ENCODE results near the gene AKT1S1. TPM values are rescaled to one million over a fixed set of nuclear protein-coding genes. Genes with fewer than 3 reads are reported as not detected.

The AKT1S1 gene
- polyA plus RNA-seq, 4 donors = 27.3 to 46.8 (median 32.0) TPM

DNA sequence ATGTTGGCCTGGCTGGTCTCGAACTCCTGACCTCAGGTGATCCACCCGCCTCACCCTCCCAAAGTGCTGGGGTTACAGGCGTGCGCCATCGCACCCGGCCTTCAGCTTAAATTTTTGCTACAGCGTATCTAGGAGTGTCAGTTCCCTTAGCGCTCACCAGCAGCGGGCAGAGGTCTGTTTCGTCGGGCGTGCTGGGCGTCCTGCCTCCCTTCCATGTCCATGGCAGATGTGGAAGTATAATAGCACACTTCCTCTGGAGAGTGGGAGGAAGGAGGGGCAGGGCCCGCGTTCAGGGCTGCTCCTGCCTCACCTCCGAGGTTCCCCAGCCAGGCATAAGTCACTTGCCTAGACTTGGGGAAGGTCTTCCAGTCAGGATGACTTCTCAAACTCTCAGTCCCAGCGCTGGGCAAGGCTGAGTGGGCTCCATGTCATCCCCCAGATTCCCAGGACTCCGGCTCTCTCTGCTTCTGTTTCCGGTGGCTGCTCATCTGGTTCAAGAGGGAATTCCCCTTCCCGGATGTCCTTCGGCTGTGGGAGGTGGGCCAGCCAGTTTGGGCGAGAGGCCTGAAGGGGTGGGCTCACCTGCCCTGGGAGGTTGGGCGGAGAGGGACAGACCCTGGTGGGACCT is 10.0 kb upstream of the AKT1S1 start:
- no peak for DNase-seq (ENCODE audit: low read depth in 4 of 4, low spot score in 3 of 4)

GRCh38 chr19:49884760-49885159 is 7.6 kb upstream of the AKT1S1 start:
- DNase-seq (ENCODE audit: low read depth in 4 of 4, low spot score in 3 of 4) = no peak

GRCh38 chr19:49884109-49884508 is 7.0 kb upstream of the AKT1S1 start:
- no peak for DNase-seq (ENCODE audit: low read depth in 4 of 4, low spot score in 3 of 4)

GRCh38 chr19:49883094-49883493 is 5.9 kb upstream of the AKT1S1 start:
- no peak for DNase-seq (ENCODE audit: low read depth in 4 of 4, low spot score in 3 of 4)

DNA sequence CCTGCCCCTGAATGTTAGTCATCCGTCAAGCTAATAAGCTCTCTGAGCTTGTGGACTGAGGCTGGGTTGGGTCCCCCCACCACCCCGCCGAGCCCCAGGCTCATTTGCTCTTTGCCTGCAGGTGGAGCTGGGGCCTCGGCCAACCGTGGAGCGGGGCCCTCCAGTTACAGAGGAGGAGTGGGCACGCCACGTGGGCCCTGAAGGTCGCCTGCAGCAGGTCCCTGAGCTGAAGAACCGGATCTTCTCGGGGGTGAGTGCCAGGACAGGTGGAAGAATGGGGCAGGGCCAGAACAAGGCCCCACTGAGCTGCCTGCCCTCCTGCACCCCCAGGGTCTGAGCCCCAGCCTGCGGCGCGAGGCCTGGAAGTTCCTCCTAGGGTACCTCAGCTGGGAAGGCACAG is 5.5 kb upstream of the AKT1S1 start:
- DNase-seq (ENCODE audit: low read depth in 4 of 4, low spot score in 3 of 4) = no peak

- DNase-seq (ENCODE audit: low read depth in 4 of 4, low spot score in 3 of 4) = no peak
Measured at GRCh38 chr19:49881672-49882394, 4.7 kb upstream of the AKT1S1 start.

GRCh38 chr19:49881186-49881585 is 4.0 kb upstream of the AKT1S1 start:
- DNase-seq (ENCODE audit: low read depth in 4 of 4, low spot score in 3 of 4) = no peak

DNA sequence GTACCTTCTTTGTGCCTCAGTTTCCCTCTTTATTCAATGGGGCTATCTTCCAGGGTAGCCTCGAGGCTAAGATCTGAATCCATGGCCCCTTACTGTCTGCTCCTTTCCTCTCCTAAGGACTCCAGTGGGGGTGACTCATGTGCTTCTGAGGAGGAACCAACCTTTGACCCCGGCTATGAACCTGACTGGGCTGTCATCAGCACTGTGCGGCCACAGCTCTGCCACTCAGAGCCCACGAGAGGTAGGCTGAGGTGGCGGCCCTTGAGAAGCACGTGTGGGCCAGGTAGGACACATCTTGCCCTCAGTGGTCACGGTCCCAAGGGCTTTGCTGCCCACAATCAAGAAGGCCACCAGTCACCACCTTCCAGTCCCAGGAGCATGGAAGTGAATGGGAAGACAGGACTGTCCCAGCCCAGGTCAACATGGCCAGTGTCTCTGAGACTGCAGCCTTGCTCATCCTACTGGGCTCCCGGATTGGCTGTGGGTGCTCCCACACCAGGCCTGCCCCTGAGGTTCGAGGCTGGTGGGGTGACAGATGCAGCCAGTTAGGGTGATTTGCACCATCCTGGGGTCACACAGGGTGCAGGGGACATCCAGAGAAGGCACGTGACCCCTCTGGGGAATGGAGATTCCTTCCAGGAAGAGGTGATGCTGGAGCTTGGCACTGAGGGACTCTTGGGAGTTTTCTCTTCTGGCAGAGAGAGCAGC is 3.2 kb upstream of the AKT1S1 start:
- DNase-seq (ENCODE audit: low read depth in 4 of 4, low spot score in 3 of 4) = no peak

DNA sequence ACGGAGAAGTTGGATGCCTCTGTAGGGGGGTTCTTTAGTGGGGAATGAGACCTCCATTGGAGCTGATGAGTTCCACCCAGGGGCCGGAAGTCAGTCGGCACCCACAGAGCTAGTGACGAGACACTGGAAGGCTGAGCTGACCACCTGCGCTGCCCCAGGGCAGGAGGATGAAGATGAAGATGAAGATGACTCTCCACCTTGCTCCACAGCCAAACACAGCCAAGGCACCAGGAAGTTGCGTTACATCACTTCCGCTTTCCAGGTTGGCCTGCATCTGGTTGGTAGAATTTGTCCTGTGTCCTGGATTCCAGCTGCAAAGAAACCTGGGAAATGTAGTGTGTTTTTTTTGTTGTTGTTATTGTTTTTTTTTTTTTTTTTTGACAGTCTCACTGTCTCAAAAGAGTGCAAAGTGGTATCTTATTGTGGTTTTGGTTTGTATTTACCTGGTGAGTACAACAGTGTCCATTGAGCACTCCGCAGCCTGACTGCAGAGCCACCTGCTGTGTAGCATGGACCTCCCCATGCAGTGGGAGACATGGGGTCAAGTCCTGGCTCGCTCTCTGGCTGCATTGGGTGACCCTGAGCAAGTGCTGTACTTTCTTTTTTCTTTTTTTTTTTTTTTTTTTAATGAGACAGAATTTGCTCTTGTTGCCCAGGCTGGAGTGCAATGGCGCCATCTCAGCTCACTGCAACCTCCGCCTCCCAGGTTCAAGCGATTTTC is 2.2 kb upstream of the AKT1S1 start:
- no peak for DNase-seq (ENCODE audit: low read depth in 4 of 4, low spot score in 3 of 4)

DNA sequence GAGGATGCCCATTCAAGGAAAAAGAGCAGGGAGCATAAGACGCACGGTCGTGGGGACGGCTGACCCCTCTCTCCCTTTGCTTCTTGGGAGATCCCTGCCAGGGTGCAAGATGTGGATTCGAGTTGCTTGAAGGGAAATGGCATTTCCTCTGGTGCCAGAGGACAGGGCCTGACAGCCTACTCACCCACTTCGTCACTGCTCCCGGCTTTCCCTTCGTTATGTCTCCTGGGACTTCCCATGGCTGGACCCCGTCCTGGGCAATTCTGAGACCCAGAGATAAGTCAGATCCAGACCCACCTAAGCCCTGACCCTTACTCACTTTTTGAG is 1.6 kb upstream of the AKT1S1 start:
- no peak for DNase-seq (ENCODE audit: low read depth in 4 of 4, low spot score in 3 of 4)

GRCh38 chr19:49877879-49878743 is 956 bp upstream of the AKT1S1 start:
- DNase-seq (ENCODE audit: low read depth in 4 of 4, low spot score in 3 of 4) = peak; percentile 93 to 95 (median 94)

DNA sequence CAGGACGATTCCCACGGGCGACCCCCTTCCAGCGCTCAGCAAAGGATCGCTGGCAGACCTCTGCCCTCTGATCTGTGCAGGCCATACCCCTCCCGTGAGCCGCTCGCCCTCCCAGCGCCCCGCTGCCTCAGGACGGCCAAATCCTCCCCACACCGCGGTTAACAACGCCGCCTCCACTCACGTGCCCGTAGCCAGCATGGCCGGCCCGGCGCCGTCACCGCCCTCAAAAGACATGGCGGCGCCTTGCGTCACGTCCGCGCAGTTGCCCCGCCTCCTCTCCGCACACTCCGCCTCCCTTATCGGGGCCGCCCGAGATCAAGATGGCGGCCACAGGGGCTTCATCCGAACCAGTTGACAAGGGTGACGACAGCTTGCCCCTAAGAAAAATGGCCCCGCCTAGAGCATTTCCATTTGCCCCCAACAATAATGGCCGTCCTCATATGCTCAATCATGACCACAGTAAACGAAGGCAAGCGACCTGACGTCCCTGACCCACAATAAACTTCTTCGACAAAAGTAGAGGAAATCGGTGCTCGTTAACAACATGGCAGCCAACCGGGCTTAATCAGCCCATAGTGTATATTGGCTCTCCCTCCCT is 634 bp downstream of the AKT1S1 start:
- DNase-seq (ENCODE audit: low read depth in 4 of 4, low spot score in 3 of 4) = peak; percentile 98 to 99 (median 98)

DNA sequence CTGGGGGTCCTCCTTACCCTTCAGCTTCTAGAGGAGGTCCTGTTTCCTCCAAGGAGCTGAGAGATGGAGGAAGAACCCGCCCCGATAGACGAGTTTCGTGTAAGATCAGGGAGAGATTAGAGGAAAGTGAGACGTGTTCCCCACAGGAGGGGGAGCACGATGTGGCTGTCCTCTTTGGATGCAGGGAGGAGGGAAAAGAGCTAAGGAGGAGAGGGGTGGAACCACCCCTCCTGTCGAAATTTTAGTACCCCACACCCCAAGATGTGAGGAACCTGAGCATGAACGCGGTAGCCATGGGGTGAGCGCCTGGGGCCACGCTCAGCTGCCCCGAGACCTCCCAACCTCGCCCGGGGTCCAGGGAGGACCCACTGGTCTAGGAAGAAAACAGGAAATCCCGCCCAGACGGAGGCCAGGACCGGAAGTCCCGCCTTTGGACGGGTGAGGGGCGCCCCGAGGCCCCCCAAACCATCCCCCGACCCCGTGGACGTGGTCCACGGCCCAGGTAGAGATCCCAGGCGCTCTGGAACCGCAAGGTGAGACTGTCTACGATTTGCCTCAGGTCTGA is 1.2 kb downstream of the AKT1S1 start:
- no peak for DNase-seq (ENCODE audit: low read depth in 4 of 4, low spot score in 3 of 4)

DNA sequence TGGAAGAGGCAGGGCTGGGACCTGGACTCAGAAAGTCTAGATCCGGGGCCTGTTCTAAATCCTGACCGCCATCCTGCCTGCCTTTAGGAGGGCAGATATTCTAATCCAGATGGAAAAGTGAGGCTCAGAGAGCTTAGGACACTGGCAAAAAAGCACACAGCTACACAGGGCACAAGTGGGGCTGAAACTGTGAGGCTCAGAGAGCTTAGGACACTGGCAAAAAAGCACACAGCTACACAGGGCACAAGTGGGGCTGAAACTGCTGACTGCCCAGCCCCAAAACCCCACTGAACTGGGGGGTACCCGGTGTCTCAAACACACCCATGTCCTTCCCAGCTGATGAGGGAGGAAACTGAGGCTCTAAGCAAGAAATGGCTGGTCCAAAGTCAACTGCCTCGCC is 2.0 kb downstream of the AKT1S1 start:
- no peak for DNase-seq (ENCODE audit: low read depth in 4 of 4, low spot score in 3 of 4)

GRCh38 chr19:49874503-49875157 is 2.5 kb downstream of the AKT1S1 start:
- DNase-seq (ENCODE audit: low read depth in 4 of 4, low spot score in 3 of 4) = no peak

DNA sequence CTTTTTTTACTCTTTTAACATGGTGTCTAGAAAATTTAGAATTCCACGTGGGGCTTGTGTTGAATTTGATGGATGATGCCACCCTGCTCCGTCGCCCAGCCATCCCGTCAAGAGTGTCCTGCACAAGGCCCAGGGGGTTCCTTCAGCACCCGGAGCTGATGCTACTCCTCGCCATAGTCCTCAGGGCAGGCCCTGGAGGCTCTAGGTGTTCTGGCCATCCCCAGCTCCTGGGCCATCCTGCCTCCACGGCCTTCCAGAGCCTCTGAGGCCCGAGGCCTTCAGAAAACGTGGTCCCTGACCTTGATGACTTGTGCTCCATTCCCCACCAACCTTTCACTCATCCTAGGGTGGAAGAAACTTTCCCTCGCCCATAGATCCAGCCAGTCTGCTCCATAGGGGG is 3.3 kb downstream of the AKT1S1 start:
- no peak for DNase-seq (ENCODE audit: low read depth in 4 of 4, low spot score in 3 of 4)

GRCh38 chr19:49873129-49873521 is 4.0 kb downstream of the AKT1S1 start:
- DNase-seq (ENCODE audit: low read depth in 4 of 4, low spot score in 3 of 4) = no peak

DNA sequence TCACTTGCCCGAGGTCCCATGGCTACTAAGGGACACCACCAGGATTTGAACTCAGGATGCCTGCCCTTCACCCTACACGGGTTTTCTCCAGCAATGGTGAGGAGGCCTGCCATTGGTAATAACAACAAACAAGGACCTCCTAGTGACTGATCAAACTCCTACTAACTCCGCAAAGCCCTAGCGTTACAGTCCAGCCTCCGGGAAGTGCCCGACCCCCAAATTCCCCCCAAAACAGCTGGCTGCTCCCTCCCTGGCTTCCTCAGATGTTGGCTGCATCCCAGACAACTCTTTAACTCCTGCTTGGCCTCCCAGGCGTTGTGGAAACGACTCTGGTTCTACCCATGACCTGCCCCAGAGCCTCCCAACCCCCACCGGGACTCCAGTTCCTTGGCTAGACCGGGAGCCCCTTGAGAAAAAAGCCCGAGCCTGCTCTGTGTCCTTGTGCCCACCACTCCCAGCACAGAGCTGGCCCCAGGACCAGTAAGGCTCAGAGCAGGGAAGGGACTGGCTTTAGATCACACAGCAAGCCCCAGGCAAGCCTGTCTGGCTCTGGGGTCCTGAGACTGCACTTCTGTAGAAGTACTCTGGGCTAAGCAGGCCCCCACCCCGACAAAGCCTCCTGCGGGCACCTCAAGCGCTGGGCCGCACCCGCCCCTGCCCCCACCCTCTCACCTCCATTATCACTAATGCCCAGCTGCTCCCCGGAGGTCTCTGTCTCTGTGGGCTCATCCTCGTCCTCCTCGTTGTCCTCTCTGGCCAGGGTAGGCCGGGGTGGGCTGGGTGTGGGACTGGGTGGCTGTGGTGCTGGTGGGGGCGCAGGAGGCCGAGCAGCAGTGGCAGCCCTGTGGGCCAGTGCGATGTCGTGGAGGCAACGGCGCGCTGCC is 4.7 kb downstream of the AKT1S1 start:
- DNase-seq (ENCODE audit: low read depth in 4 of 4, low spot score in 3 of 4) = no peak
